Neural cell (in vitro differentiated cells): ENCODE measurements around the gene ZDHHC5. TPM values are rescaled to one million over a fixed set of nuclear protein-coding genes. Genes with fewer than 3 reads are reported as not detected.

Experiments used
- H2AFZ ChIP-seq: fragments of 200-600, 300-800 bp; sonication (generic), shearing (Covaris generic); 2 replicates; pipeline ENCODE4 v1.6.0; 2014; ENCODE audit warnings: low read depth, mild to moderate bottlenecking, antibody characterized with exemption, low read length, moderate library complexity
- H3F3A ChIP-seq: fragments of 200-600 bp; shearing (Covaris generic); 2 replicates; pipeline ENCODE4 v1.6.1; 2016; ENCODE audit warnings: mild to moderate bottlenecking, moderate library complexity, mixed read lengths, antibody characterized with exemption, low read length; ENCODE audit not compliant: insufficient read depth, poor library complexity, severe bottlenecking
- H3K27ac ChIP-seq: fragments of 200-600, 300-800 bp; sonication (generic), shearing (Covaris generic); 2 replicates; pipeline ENCODE4 v1.5.1; 2014; ENCODE audit warnings: mild to moderate bottlenecking, low read length, moderate library complexity
- H3K27me3 ChIP-seq: fragments of 300-800, 200-600 bp; sonication (generic), shearing (Covaris generic); 2 replicates; pipeline ENCODE4 v1.6.0; 2014; ENCODE audit warnings: mild to moderate bottlenecking, low read depth, low read length, moderate library complexity; ENCODE audit not compliant: insufficient read depth
- H3K36me3 ChIP-seq: fragments of 300-800, 200-600 bp; sonication (generic), shearing (Covaris generic); 2 replicates; pipeline ENCODE4 v1.5.1; 2014; ENCODE audit warnings: mild to moderate bottlenecking, antibody characterized with exemption, low read length, moderate library complexity; ENCODE audit not compliant: insufficient read depth
- H3K4me2 ChIP-seq: fragments of 300-800, 200-600 bp; sonication (generic), shearing (Covaris generic); 2 replicates; pipeline ENCODE4 v1.6.0; 2014; ENCODE audit warnings: mild to moderate bottlenecking, low read length
- H3K4me3 ChIP-seq: fragments of 300-800, 200-600 bp; sonication (generic), shearing (Covaris generic); 2 replicates; pipeline ENCODE4 v1.5.1; 2014; ENCODE audit warnings: mild to moderate bottlenecking, low read length, moderate library complexity
- H3K79me2 ChIP-seq: fragments of 200-600 bp; shearing (Covaris generic); replicated peaks from 2 replicates; pipeline ENCODE4 v1.6.0; 2014; ENCODE audit warnings: mild to moderate bottlenecking, low read length, moderate library complexity; ENCODE audit not compliant: insufficient read depth
- H3K9ac ChIP-seq: fragments of 300-800, 200-600 bp; sonication (generic), shearing (Covaris generic); 2 replicates; pipeline ENCODE4 v1.6.1; 2016; ENCODE audit warnings: mild to moderate bottlenecking, low read length, mixed read lengths
- H3K9me2 ChIP-seq: fragments of 200-600 bp; shearing (Covaris generic); 2 replicates; pipeline ENCODE4 v1.6.1; 2016; ENCODE audit warnings: mild to moderate bottlenecking, low read length, mixed read lengths; ENCODE audit not compliant: insufficient read depth
- H3K9me3 ChIP-seq: fragments of 200-600, 300-800 bp; sonication (generic), shearing (Covaris generic); 2 replicates; pipeline ENCODE4 v1.6.1; 2016; ENCODE audit warnings: mild to moderate bottlenecking, mixed run types, low read length, moderate library complexity, mixed read lengths
- H4K20me1 ChIP-seq: fragments of 200-600 bp; shearing (Covaris generic); 2 replicates; pipeline ENCODE4 v1.6.1; 2016; ENCODE audit warnings: mild to moderate bottlenecking, mixed run types; ENCODE audit not compliant: insufficient read depth
- CTCF ChIP-seq: fragments of 450-650 bp; IDR thresholded peaks from 2 replicates; pipeline ENCODE4 v1.5.1; 2014; ENCODE audit warnings: antibody characterized with exemption, mild to moderate bottlenecking, moderate library complexity; ENCODE audit not compliant: poor library complexity, severe bottlenecking
- EP300 ChIP-seq: fragments of 450-650 bp; conservative IDR thresholded peaks from 2 replicates; pipeline ENCODE4 v1.6.1; 2014; ENCODE audit warnings: antibody characterized with exemption, mild to moderate bottlenecking, moderate library complexity; ENCODE audit not compliant: poor library complexity, severe bottlenecking
- EZH2 ChIP-seq: fragments of 200-600, 300-800 bp; shearing (Covaris generic), sonication (generic); IDR thresholded peaks from 2 replicates; pipeline ENCODE4 v1.6.1; 2014; ENCODE audit warnings: antibody characterized with exemption, low read length, borderline replicate concordance, mild to moderate bottlenecking; ENCODE audit not compliant: insufficient read depth, poor library complexity, severe bottlenecking
- MXI1 ChIP-seq: fragments of 450-650 bp; conservative IDR thresholded peaks from 2 replicates; pipeline ENCODE4 v1.6.1; 2014; ENCODE audit warnings: antibody characterized with exemption, mild to moderate bottlenecking; ENCODE audit not compliant: poor library complexity, severe bottlenecking
- POLR2AphosphoS5 ChIP-seq: IDR thresholded peaks from 2 replicates; pipeline ENCODE4 v1.6.1; 2012
- RAD21 ChIP-seq: fragments of 450-650 bp; conservative IDR thresholded peaks from 2 replicates; pipeline ENCODE4 v1.6.1; 2014; ENCODE audit warnings: antibody characterized with exemption, mild to moderate bottlenecking, moderate library complexity
- REST ChIP-seq: IDR thresholded peaks from 2 replicates; pipeline ENCODE4 v1.6.1; 2012; ENCODE audit warnings: borderline replicate concordance
- SMC3 ChIP-seq: fragments of 450-650 bp; conservative IDR thresholded peaks from 2 replicates; pipeline ENCODE4 v1.6.1; 2014; ENCODE audit warnings: antibody characterized with exemption, mild to moderate bottlenecking, moderate library complexity; ENCODE audit not compliant: poor library complexity
- TAF1 ChIP-seq: IDR thresholded peaks from 2 replicates; pipeline ENCODE4 v1.6.1; 2012; ENCODE audit warnings: low read depth
- polyA plus RNA-seq: library from polyadenylated mRNA; depleted of rRNA; stranded (reverse); fragments of >200 nt; gene quantifications from 2 replicates; pipeline ENCODE4 v1.2.3, GENCODE V29; 2014

The ZDHHC5 gene
- polyA plus RNA-seq, 1 donor from 2014 or later = 15.8 TPM

- Histone ChIP-seq H3K9me3 (no peaks in the 10 kb centered on the region), H3F3A (no peaks in the 10 kb centered on the region), H3K9me2 (no peaks in the 10 kb centered on the region), H3K9ac (no peak overlapping the region), H3K4me3 (no peak overlapping the region), H3K27me3 (no peaks in the 10 kb centered on the region), H3K27ac (no peak overlapping the region), H4K20me1 (no peaks in the 10 kb centered on the region), H3K79me2 (no peaks in the 10 kb centered on the region), H3K4me2 (no peak overlapping the region), H2AFZ (no peak overlapping the region), H3K36me3 (no peaks in the 10 kb centered on the region)
- no peak for TF ChIP-seq TAF1
- no peak for TF ChIP-seq REST
- no peak for TF ChIP-seq EP300
- TF ChIP-seq EZH2 = no peak
- no peak for TF ChIP-seq MXI1
- no peak for TF ChIP-seq SMC3
- no peak for TF ChIP-seq RAD21
- no peak for TF ChIP-seq CTCF
- TF ChIP-seq POLR2AphosphoS5 = no peak
These were observed 48.6 kb upstream of the ZDHHC5 start for GRCh38 chr11:57619331-57619730.

GRCh38 chr11:57620467-57620866 is 47.4 kb upstream of the ZDHHC5 start:
- Histone ChIP-seq H3K36me3 (no peaks in the 10 kb centered on the region), H3K27me3 (no peaks in the 10 kb centered on the region), H3K9me2 (no peaks in the 10 kb centered on the region), H4K20me1 (no peaks in the 10 kb centered on the region), H3K27ac (no peak overlapping the region), H3K9ac (no peak overlapping the region), H3F3A (no peaks in the 10 kb centered on the region), H2AFZ (no peak overlapping the region), H3K9me3 (no peaks in the 10 kb centered on the region), H3K4me2 (no peak overlapping the region), H3K79me2 (no peaks in the 10 kb centered on the region), H3K4me3 (no peak overlapping the region)
- TF ChIP-seq TAF1 = no peak
- no peak for TF ChIP-seq REST
- no peak for TF ChIP-seq POLR2AphosphoS5
- TF ChIP-seq SMC3 = no peak
- no peak for TF ChIP-seq RAD21
- no peak for TF ChIP-seq MXI1
- no peak for TF ChIP-seq CTCF
